Activated naive CD4-positive, alpha-beta T cell treated with anti-CD3 and anti-CD28 coated beads, Interleukin-2, amount 50 U/mL, for 24 hours (primary cell): ENCODE results near the gene MTAP.
A peak's percentile ranks its signal among the peaks of the same experiment; 100 is the strongest.

Source experiments
- H3K27ac Mint-ChIP-seq: one replicate; pipeline ENCODE4 v1.8.0; 2021; ENCODE audit warnings: mild to moderate bottlenecking, mixed read lengths
- H3K27me3 Mint-ChIP-seq: one replicate; pipeline ENCODE4 v1.8.0; 2021; ENCODE audit warnings: mixed read lengths
- H3K36me3 Mint-ChIP-seq: one replicate; pipeline ENCODE4 v1.8.0; 2021; ENCODE audit warnings: mixed read lengths
- H3K4me1 Mint-ChIP-seq: one replicate; pipeline ENCODE4 v1.8.0; 2021; ENCODE audit warnings: mixed read lengths
- H3K4me3 Mint-ChIP-seq: one replicate; pipeline ENCODE4 v1.8.0; 2021; ENCODE audit warnings: mild to moderate bottlenecking, mixed read lengths
- H3K9me3 Mint-ChIP-seq: one replicate; pipeline ENCODE4 v1.8.0; 2021; ENCODE audit warnings: mixed read lengths

Gene MTAP

DNA sequence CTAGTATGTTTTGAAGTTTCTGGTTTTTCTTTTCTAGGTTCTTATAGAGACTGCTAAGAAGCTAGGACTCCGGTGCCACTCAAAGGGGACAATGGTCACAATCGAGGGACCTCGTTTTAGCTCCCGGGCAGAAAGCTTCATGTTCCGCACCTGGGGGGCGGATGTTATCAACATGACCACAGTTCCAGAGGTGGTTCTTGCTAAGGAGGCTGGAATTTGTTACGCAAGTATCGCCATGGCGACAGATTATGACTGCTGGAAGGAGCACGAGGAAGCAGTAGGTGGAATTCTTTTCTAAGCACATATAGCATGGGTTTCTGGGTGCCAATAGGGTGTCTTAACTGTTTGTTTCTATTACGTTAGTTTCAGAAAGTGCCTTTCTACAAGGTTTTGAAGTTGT, 52.2 kb downstream of the MTAP start:
- Mint-ChIP-seq H3K4me3 (no peak overlapping the region), H3K4me1 (peaks cover 12% of the 10 kb centered on the region), H3K27ac (no peak overlapping the region), H3K9me3 (no peaks in the 10 kb centered on the region), H3K27me3 (no peaks in the 10 kb centered on the region), H3K36me3 (peaks cover 41% of the 10 kb centered on the region)

DNA sequence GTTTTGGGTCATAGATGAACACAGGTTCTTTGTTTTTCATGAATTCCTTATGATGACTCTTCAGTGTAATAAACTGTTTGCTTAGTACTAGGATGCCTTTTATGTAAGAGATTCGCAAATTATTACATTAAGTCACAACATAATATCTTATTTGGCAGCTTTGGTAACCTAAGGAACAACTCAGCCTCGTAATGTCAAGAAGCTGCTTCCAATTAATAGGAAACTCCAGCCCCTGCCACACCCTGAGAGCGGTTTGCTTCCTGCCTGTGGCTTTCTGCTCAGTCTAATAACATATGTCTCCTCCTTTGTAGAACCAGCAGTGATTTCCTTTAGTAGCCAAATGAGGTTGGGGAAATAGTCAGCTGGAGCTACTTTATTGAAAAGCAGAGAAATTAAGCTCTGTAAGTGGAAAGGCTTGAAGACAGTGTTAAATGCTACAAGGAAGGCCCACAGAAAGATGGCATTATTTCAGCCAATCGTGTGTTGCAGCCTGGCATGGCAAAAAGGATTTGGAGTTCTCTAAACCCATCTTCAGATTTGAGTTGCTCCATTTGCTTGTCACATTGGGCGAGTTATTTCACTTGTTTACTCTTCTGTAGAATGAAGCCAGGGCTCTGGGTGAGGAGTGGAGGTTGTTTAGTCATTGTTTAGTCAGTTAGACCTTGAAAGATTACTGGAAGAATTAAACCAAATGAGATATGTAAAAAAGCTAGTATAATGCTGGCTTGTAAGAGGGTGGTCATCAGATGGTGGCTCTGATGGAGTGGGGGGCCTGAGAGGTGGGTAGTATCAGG, 54.1 kb downstream of the MTAP start:
- H3K27ac Mint-ChIP-seq = no peak overlapping the region
- no peaks in the 10 kb centered on the region for H3K9me3 Mint-ChIP-seq
- H3K4me1 Mint-ChIP-seq = peaks cover 12% of the 10 kb centered on the region
- no peaks in the 10 kb centered on the region for H3K27me3 Mint-ChIP-seq
- no peak overlapping the region for H3K4me3 Mint-ChIP-seq
- H3K36me3 Mint-ChIP-seq = peaks cover 47% of the 10 kb centered on the region

DNA sequence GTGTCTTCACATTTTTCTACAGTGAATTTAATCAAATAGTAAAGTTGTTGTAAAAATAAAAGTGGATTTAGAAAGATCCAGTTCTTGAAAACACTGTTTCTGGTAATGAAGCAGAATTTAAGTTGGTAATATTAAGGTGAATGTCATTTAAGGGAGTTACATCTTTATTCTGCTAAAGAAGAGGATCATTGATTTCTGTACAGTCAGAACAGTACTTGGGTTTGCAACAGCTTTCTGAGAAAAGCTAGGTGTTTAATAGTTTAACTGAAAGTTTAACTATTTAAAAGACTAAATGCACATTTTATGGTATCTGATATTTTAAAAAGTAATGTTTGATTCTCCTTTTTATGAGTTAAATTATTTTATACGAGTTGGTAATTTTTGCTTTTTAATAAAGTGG, 60.4 kb downstream of the MTAP start:
- no peaks in the 10 kb centered on the region for H3K4me1 Mint-ChIP-seq
- peaks cover 30% of the 10 kb centered on the region for H3K36me3 Mint-ChIP-seq
- H3K27ac Mint-ChIP-seq = no peak overlapping the region
- no peak overlapping the region for H3K4me3 Mint-ChIP-seq
- no peaks in the 10 kb centered on the region for H3K9me3 Mint-ChIP-seq
- no peaks in the 10 kb centered on the region for H3K27me3 Mint-ChIP-seq

DNA sequence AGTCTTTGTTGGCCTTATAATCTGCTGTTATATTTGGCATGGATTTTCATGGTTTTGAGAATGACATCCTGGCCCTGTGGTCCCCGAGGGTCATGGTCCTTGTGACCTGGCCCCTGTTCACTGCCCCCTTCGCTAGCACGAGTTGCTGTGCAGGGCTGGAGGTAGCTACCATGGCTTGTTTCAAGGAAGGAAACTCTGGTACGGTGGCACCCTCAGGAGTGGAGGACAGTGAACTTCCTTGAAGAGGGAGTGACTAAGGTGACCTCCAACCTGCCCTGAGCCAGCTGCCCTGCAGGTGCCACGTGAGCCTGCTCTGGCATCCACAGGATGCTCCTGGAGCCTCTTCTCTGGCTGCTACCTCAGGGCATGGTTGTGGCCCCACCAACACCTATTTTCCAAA, 62.1 kb downstream of the MTAP start:
- Mint-ChIP-seq H3K4me1 (no peaks in the 10 kb centered on the region), H3K9me3 (no peaks in the 10 kb centered on the region), H3K36me3 (peaks cover 28% of the 10 kb centered on the region), H3K27me3 (no peaks in the 10 kb centered on the region), H3K27ac (peak overlapping the region; percentile 30), H3K4me3 (no peak overlapping the region)

DNA sequence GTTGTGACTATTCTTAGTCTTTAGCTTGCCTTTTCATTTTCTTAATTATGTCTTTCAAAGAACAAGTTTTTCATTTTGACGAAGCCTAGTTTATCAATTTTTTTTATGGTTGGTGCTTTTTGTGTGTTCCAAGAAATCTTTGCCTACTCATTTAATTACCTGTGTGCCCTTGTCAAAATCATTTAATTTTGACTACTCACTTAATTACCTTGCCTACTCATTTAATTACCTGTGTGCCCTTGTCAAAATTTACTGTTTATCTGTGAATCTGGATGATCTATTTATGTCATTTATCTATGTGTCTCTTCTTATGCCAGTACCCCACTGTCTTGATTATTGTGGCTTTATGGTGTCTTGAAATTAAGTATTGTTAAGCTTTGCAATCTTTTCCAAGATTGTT, 63.9 kb downstream of the MTAP start:
- no peaks in the 10 kb centered on the region for H3K4me1 Mint-ChIP-seq
- H3K27me3 Mint-ChIP-seq = no peaks in the 10 kb centered on the region
- H3K4me3 Mint-ChIP-seq = no peak overlapping the region
- no peaks in the 10 kb centered on the region for H3K9me3 Mint-ChIP-seq
- no peak overlapping the region for H3K27ac Mint-ChIP-seq
- H3K36me3 Mint-ChIP-seq = peaks cover 19% of the 10 kb centered on the region

DNA sequence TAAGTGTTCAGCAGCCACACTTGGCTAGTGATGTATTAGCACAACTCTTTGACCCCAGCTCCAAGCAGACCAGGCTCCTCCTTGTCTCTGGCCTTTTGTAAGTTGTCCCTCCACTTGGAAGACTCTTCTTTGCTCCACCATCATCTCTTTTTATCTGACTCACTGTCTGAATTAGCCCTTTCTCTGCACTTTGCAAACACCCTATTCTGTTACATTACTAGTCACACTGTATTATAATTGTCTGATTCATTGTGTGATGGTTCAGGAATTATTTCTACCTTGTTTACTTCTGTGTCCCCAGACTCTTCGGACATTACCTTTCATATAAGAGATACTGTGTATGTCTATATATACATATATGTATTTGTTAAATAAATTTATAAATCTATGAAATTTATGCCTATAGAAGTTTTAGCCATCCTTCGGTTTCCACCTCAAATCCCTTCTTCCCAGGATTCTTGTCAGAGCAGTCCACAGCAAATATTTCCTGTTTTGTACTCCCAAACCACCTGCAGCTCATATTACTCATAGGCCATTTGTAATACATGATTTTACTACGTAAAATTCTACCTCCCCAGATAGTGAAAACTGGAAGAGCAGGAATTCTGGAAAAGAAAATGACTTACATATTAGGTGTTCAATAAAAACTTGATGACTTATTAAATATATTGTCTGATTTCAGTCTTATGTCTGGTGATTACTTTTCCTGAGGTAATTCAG, 69.0 kb downstream of the MTAP start:
- H3K27ac Mint-ChIP-seq = no peak overlapping the region
- H3K27me3 Mint-ChIP-seq = no peaks in the 10 kb centered on the region
- H3K4me1 Mint-ChIP-seq = no peaks in the 10 kb centered on the region

DNA sequence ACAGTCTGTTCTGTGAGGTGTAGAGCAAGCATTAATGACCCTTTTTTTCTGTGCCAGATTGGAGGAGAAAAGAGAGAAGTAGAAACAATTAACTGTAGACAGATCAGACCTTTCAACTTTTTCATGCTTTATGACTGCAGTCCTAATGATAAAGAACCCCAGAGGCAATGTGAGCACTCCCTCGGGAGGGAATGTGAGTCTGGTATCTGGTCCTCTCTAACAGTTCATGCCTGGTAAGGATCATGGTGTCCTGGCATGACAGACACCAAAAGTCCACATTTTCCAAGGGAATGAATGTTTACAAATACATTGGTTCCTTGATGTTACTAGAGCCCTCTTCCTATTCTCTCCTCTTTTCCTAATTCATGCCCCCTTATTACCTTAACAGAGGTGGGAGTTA, 70.3 kb downstream of the MTAP start:
- Mint-ChIP-seq H3K27ac (no peak overlapping the region), H3K27me3 (no peaks in the 10 kb centered on the region), H3K9me3 (peaks cover 17% of the 10 kb centered on the region), H3K4me1 (no peaks in the 10 kb centered on the region), H3K4me3 (no peak overlapping the region), H3K36me3 (peaks cover 48% of the 10 kb centered on the region)

More for the DNA sequence above, 69.0 kb downstream of the MTAP start:
- Mint-ChIP-seq H3K9me3 (peaks cover 8% of the 10 kb centered on the region), H3K4me3 (no peak overlapping the region), H3K36me3 (peaks cover 38% of the 10 kb centered on the region)

DNA sequence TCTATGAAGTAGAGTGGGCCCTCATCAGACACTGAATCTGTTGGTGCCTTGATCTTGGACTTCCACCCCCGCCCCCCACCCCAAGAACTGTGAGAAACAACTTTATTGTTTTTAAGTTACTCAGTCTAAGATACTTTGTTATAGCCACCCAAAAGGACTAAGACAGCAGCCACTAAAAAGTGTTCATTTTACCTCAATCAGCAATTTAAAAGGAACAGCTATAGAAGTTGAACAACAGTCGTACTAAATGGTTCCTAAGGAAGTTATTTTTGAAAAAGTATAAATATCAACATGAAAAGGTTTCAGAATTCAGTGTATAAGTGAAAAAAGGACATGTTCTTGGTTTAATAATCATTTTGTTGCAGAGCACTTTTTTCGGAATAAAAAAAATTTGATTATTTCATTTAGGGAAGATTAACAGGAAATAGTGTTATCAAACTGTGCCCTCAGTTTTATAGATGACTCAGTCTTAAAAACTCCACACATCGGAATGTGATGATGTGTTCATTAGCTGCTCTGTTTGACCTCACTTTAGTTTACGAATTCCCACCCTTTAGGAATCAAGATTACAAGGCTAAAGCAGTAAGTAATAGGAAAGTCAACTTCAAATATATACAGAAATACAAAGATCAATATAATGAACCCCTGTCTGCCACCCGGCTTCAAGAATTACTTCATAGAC, 71.2 kb downstream of the MTAP start:
- H3K36me3 Mint-ChIP-seq = peaks cover 55% of the 10 kb centered on the region
- no peak overlapping the region for H3K4me3 Mint-ChIP-seq

DNA sequence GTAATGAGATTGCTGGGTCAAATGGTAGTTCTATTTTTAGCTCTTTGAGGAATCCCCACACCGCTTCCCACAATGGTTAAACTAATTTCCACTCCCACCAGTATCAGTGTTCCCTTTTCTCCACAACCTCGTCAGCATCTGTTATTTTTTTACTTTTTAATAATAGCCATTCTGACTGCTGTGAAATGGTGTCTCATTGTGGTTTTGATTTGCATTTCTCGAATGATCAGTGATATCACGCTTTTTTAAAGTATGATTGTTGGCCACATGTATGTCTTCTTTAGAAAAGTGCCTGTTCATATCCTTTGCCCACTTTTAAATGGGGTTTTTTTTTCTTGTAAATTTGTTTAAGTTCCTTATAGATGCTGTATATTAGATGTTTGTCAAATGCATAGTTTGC, 73.5 kb downstream of the MTAP start:
- Mint-ChIP-seq H3K9me3 (peaks cover 32% of the 10 kb centered on the region), H3K27ac (peak overlapping the region; percentile 71), H3K4me1 (no peaks in the 10 kb centered on the region), H3K27me3 (no peaks in the 10 kb centered on the region), H3K4me3 (no peak overlapping the region), H3K36me3 (peaks cover 73% of the 10 kb centered on the region)

More for the DNA sequence above, 71.2 kb downstream of the MTAP start:
- Mint-ChIP-seq H3K27ac (no peak overlapping the region), H3K4me1 (no peaks in the 10 kb centered on the region), H3K9me3 (peaks cover 21% of the 10 kb centered on the region), H3K27me3 (no peaks in the 10 kb centered on the region)

DNA sequence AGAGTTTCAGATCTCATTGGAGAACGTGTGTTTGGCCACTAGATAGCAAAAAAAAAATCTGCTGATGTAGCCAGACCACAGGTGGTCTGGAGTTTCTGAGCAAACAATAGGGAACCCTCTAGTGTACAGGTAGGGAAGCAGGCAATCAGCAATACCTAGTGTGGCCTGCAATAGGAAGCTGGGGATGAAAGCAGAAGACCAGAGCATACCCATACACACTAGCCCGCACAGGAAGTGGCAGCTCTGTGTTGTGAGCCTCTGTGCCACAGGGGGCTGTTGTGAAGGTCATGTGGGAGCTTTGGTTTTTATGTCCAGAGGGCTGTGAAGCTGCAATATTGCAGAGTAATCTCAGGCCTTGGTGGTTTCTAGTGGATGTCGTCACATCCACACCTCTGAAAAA, 81.2 kb downstream of the MTAP start:
- Mint-ChIP-seq H3K27ac (no peak overlapping the region), H3K4me1 (no peaks in the 10 kb centered on the region), H3K36me3 (peaks cover 60% of the 10 kb centered on the region), H3K4me3 (no peak overlapping the region), H3K27me3 (no peaks in the 10 kb centered on the region), H3K9me3 (peaks cover 36% of the 10 kb centered on the region)

DNA sequence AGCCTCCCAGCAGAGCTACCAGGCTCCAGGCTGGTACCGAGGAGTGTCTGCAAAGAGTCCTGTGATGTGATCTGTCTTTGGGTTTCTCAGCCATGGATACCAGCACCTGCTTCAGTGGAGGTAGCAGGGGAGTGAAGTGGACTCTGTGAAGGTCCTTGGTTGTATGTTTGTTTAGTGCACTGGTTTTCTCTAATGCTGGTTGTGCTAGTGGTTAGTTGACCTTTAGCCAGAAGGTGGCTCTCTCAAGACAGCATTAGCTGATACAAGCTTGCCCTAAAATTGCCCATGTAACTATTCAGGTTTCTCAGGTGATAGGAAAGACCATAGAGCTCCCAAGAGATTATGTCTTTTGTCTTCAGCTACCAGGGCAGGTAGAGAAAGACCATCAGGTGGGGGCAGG, 87.2 kb downstream of the MTAP start:
- Mint-ChIP-seq H3K4me1 (no peaks in the 10 kb centered on the region), H3K9me3 (peaks cover 51% of the 10 kb centered on the region), H3K36me3 (peaks cover 64% of the 10 kb centered on the region), H3K4me3 (no peak overlapping the region), H3K27me3 (no peaks in the 10 kb centered on the region), H3K27ac (no peak overlapping the region)

DNA sequence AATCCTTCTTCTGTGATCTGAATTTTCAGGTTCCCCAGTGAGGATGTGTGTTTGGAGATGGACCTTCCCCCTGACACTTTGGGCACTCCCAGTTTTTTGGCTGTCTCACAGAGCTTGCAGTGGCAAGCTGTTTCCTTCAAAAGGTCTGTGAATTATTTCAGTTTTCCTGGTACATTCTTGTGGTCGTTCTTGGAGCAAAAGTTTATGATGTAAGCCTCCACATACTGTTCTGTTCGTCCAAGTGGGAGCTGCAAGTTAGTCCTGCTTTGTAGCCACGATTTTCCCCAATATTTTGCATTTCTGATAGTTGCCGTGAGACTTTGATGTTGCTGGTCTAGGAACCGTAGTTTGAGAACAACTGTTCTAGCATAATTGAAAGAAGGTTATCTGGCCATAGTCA, 88.3 kb downstream of the MTAP start:
- Mint-ChIP-seq H3K36me3 (peaks cover 60% of the 10 kb centered on the region), H3K27me3 (no peaks in the 10 kb centered on the region), H3K27ac (no peak overlapping the region), H3K9me3 (peaks cover 51% of the 10 kb centered on the region), H3K4me3 (no peak overlapping the region), H3K4me1 (no peaks in the 10 kb centered on the region)

DNA sequence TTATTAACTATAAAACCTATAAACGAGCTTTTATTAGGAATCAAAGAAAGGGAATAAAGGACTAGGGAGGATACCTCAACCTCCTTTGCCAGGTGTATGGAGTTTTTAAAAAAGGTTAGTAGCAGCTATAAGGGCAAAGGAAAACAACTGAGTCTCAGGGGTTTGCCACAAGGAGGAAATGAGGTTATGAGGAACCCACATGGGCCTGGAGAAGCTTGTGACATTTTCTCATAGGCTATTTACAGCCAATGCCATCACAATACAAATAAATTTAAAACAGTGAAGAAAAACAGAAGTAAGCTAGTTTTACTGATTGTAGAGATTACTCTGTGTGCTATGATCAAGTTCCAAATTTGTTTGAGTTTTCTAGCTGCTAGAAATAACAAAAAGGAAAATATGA, 99.1 kb downstream of the MTAP start:
- H3K36me3 Mint-ChIP-seq = peaks cover 29% of the 10 kb centered on the region
- no peaks in the 10 kb centered on the region for H3K27me3 Mint-ChIP-seq
- H3K4me3 Mint-ChIP-seq = no peak overlapping the region
- H3K9me3 Mint-ChIP-seq = peaks cover 38% of the 10 kb centered on the region
- H3K4me1 Mint-ChIP-seq = no peaks in the 10 kb centered on the region
- H3K27ac Mint-ChIP-seq = no peak overlapping the region

DNA sequence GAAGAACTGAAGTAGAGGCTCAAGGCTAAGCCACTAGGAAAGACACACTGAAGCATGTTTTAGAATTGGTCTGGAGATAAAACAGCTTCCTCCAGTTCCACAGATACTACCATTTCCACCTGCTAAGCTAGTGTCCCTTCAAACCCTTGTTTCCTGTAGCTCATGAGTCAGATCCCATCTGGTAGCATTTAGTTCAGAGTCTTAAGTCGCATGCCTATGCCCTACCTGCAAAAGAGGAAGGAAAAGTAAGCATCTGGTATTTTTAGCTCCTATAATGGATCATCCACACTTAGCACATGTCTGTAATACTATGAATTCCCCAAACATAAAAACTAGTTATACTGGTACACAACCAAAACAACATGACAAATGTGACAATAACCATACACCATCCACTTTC, 99.7 kb downstream of the MTAP start:
- peaks cover 38% of the 10 kb centered on the region for H3K9me3 Mint-ChIP-seq
- H3K4me1 Mint-ChIP-seq = no peaks in the 10 kb centered on the region
- no peaks in the 10 kb centered on the region for H3K27me3 Mint-ChIP-seq
- H3K27ac Mint-ChIP-seq = no peak overlapping the region
- peaks cover 28% of the 10 kb centered on the region for H3K36me3 Mint-ChIP-seq
- no peak overlapping the region for H3K4me3 Mint-ChIP-seq

DNA sequence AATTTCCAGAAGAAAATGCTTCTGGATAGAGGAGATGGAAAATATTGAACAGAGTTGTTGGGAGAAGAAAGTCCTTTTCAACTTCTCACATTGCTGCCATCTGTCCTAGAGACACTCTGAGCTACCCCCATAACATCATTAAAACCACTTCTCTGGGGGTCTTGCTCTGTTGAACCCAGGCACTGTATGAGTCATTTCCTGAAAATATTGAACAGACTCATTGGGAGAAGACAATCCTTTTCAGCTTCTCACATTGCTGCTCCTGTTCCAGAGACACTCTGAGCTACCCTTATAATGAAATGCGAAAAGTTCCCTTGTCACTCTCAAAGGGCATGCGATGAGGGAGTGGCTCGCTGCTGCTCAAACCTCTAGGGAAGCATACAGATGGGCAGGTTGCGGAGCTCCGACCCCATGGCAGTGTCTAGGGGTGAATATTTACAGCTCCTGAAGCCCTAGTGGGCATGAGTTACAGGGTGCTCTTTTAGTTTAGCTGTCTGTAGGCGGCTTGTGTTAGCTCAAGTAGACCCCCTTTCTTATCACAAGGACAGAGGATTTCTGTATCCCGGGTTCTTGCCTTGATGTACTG, 101.0 kb downstream of the MTAP start:
- Mint-ChIP-seq H3K36me3 (peaks cover 32% of the 10 kb centered on the region), H3K9me3 (peaks cover 38% of the 10 kb centered on the region), H3K4me1 (no peaks in the 10 kb centered on the region), H3K27ac (no peak overlapping the region), H3K27me3 (no peaks in the 10 kb centered on the region), H3K4me3 (no peak overlapping the region)

DNA sequence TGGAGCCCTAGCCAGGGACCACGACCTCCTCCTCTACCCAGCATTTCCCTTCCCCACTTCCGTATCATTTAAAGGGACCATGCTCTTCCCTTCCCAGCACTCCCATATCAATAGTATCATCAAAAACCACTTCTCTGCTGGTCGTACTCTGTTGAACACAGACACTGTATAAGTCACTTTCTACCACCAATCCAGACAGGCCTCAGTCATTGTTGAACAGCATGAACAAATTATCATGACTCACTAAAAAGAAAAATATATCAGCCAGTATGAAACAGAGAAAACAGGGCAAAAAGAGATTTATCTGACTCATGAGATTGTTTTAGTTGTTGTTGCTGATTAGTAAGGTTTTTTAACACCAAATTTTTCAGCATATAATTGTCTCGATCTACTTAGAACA, 101.9 kb downstream of the MTAP start:
- Mint-ChIP-seq H3K4me3 (no peak overlapping the region), H3K36me3 (peaks cover 36% of the 10 kb centered on the region), H3K4me1 (no peaks in the 10 kb centered on the region), H3K27ac (no peak overlapping the region), H3K27me3 (no peaks in the 10 kb centered on the region), H3K9me3 (peaks cover 42% of the 10 kb centered on the region)
